Right lobe of liver (tissue), 6 donors: ENCODE measurements around the gene UFM1. TPM values are rescaled to one million over a fixed set of nuclear protein-coding genes. Genes with fewer than 3 reads are reported as not detected.

Experiments
- ATAC-seq, 4 donors: fragments of 200-7000 bp; cut with Tn5 transposase; one replicate each; pipeline ENCODE4 v1.9.1; 2020; ENCODE audit warnings: mild to moderate bottlenecking in 4 of 4, moderate library complexity in 4 of 4
- DNase-seq, 3 donors: peaks; one replicate each; pipeline ENCODE4 v3.0.0-alpha.2; 2020
- H3K27ac ChIP-seq, 3 donors: fragments of 200-600 bp; one replicate each; pipeline ENCODE4 v1.8.0; 2022
- H3K27me3 ChIP-seq, 2 donors: fragments of 200-600 bp; one replicate each; pipeline ENCODE4 v1.8.0; 2022
- H3K36me3 ChIP-seq, 4 donors: fragments of 200-600 bp; sonication (generic) in 1 of 4; one replicate each; pipeline versions ENCODE4 v1.5.1 to v1.8.0; 2017 to 2022; ENCODE audit warnings: control low read depth in 1 of 4
- H3K4me1 ChIP-seq, 4 donors: fragments of 200-600 bp; sonication (generic) in 1 of 4; one replicate each; pipeline versions ENCODE4 v1.5.1 to v1.8.0; 2017 to 2022; ENCODE audit warnings: control low read depth in 1 of 4
- H3K4me3 ChIP-seq, 3 donors: fragments of 200-600 bp; one replicate each; pipeline ENCODE4 v1.8.0; 2022
- H3K9me3 ChIP-seq, 4 donors: fragments of 200-600 bp; sonication (generic) in 1 of 4; one replicate each; pipeline versions ENCODE4 v1.5.1 to v1.8.0; 2017 to 2022; ENCODE audit warnings: control low read depth in 1 of 4
- POLR2A ChIP-seq: fragments of 450-650 bp; IDR thresholded peaks from one replicate; pipeline ENCODE4 v1.6.1; 2017; ENCODE audit warnings: antibody characterized with exemption, mild to moderate bottlenecking
- WGBS: methylation state at CpG from one replicate; pipeline ENCODE4 v1.1.6; 2018; ENCODE audit warnings: low coverage, low lambda C conversion rate; ENCODE audit not compliant: insufficient coverage; ENCODE audit errors: missing lambda C conversion rate; 5-methylcytosine and 5-hydroxymethylcytosine counted together
- intact Hi-C, 2 donors: fragments of 100-400 bp; cut with DNase I; formaldehyde crosslinking; loops; one replicate each; pipeline versions ENCODE4 v1.11.2 to v1.14.1; 2022
- total RNA-seq, 6 experiments: library from RNA; depleted of rRNA in 2 of 6; stranded (reverse); fragments of >200 nt in 2 of 6; fragmentation: NEBNext Ultra II Directional in 3 of 6; extraction: Animal tissue kit (Norgen Biotek cat#: 25700) in 3 of 6; gene quantifications; one replicate each; pipeline versions ENCODE4 v1.1.0 to v1.2.4, GENCODE V29; 2016 to 2023
- TF ChIP-seq, protein P1 (sequence below), 4 donors: fragments of 200-600 bp in 3 of 4; fragments of 450-650 bp in 1 of 4; IDR thresholded peaks; one replicate each; pipeline versions ENCODE4 v1.5.1 to v1.8.0; 2016 to 2022; ENCODE audit warnings: antibody characterized with exemption in 4 of 4, mild to moderate bottlenecking in 2 of 4
- donor health status: DM: no; HTN: yes; CAD: no.
- donor health status: DM: no; HTN: no; CAD: no.
- donor health status: DM: no; HTN: no; CAD: no.
- donor health status: DM: no; HTN: yes; CAD: no.
- donor health status: DM: no; HTN: yes; CAD: no.

UFM1 gene
- total RNA-seq, 6 experiments from 2014 or later, result 27.1 to 41.5 (median 33.1) TPM

DNA sequence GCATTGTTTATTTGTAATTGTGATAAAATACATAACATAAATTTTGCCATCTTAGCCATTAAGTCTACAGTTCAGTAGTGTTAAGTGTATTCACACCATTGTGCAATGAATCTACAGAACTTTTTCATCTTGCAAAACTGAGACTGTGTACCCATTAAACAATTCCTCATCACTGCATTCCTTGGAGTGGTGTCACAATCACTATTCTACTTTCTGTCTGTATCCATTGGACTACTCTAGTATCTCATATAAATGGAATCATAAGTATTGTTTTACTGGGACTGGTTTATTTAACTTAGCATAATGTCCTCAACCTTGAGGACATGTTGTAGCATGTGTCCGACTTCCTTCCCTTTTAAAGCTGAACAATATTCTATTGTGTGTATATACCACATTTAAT is 36.8 kb downstream of the UFM1 start:
- H3K4me3 ChIP-seq, result no peak overlapping the region

DNA sequence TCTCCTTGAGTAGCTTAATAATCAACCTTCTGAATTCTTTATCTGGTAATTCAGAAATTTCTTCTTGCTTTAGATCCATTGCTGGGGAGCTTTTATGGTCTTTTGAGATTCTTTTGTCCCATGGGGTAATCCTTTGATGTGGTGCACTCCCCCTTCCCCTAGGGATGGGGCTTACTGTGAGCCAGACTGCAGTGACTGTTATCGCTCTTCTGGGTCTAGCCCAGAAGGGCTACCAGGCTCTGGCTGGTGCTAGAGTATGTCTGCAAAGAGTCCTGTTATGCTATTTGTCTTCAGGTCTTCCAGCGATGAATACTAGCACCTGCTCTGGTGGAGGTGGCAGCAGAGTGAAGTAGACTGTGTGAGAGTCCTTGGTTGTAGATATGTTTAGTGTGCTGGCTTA is 41.7 kb downstream of the UFM1 start:
- intact Hi-C loops, result no loop called here
- no peaks in the 10 kb centered on the region for H3K36me3 ChIP-seq
- H3K27me3 ChIP-seq, result no peaks in the 10 kb centered on the region
- H3K27ac ChIP-seq, result no peak overlapping the region
- H3K9me3 ChIP-seq, result no peaks in the 10 kb centered on the region
- H3K4me1 ChIP-seq, result no peaks in the 10 kb centered on the region
- H3K4me3 ChIP-seq, result no peak overlapping the region
- WGBS, result 88% methylated on average over 2 of the region's 2 CpGs
- TF ChIP-seq, protein P1, sequence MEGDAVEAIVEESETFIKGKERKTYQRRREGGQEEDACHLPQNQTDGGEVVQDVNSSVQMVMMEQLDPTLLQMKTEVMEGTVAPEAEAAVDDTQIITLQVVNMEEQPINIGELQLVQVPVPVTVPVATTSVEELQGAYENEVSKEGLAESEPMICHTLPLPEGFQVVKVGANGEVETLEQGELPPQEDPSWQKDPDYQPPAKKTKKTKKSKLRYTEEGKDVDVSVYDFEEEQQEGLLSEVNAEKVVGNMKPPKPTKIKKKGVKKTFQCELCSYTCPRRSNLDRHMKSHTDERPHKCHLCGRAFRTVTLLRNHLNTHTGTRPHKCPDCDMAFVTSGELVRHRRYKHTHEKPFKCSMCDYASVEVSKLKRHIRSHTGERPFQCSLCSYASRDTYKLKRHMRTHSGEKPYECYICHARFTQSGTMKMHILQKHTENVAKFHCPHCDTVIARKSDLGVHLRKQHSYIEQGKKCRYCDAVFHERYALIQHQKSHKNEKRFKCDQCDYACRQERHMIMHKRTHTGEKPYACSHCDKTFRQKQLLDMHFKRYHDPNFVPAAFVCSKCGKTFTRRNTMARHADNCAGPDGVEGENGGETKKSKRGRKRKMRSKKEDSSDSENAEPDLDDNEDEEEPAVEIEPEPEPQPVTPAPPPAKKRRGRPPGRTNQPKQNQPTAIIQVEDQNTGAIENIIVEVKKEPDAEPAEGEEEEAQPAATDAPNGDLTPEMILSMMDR (IDR thresholded peaks at IDR 0.05), result no peak
- no peak for TF ChIP-seq POLR2A
- ATAC-seq (no peak), DNase-seq (no peak)

More for the DNA sequence above, 36.8 kb downstream of the UFM1 start:
- no peak for DNase-seq
- no peaks in the 10 kb centered on the region for H3K36me3 ChIP-seq
- no peaks in the 10 kb centered on the region for H3K27me3 ChIP-seq
- no peak for ATAC-seq
- H3K27ac ChIP-seq, result no peak overlapping the region
- H3K4me1 ChIP-seq, result peaks cover 0 to 4% (median 0%) of the 10 kb centered on the region in 4 donors
- intact Hi-C loops, result no loop called here
- 60% methylated on average over 1 of the region's 1 CpG for WGBS
- no peak for TF ChIP-seq POLR2A
- TF ChIP-seq, protein P1 (IDR thresholded peaks at IDR 0.05), result no peak
- no peaks in the 10 kb centered on the region for H3K9me3 ChIP-seq

DNA sequence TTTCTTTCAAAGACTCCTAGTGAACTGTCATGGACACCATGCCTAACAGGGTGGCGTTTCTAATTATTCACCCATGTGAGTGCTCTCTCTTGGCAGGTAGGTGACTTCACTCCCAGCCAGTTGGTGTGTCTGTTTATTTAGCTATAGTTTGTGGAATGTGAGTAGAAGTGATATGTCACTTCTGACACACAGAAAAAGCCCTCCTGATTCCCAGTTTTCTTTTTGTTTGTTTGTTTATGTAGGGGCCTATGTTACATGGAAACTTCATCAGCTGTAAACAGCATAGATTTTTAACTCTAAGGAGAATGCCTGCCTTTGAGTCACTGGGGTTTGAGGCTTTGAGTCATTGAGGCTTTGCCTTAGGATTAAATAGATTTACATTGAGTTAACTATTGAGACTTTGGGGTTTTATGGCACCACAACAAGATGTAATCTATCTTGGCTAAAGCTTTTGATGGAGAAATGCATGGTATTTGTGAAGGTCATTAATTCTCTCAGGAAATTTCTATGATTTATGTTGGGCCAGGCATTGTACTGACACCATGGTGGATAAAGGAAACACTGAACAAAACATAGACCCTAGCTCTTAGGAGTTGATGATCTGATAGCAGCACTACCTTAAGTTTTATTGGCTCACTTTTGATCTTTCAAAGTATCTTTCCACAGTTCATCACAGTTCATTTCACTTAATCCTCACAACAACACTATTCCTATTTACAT is 45.3 kb downstream of the UFM1 start:
- WGBS, result 40% methylated on average over 1 of the region's 1 CpG
- DNase-seq (no peak), ATAC-seq (no peak)
- no peaks in the 10 kb centered on the region for H3K4me1 ChIP-seq
- intact Hi-C loops, result no loop called here
- no peak overlapping the region for H3K4me3 ChIP-seq
- H3K36me3 ChIP-seq, result no peaks in the 10 kb centered on the region
- H3K27ac ChIP-seq, result no peak overlapping the region
- TF ChIP-seq POLR2A, result no peak
- TF ChIP-seq, protein P1 (IDR thresholded peaks at IDR 0.05), result no peak
- H3K27me3 ChIP-seq, result no peaks in the 10 kb centered on the region
- no peaks in the 10 kb centered on the region for H3K9me3 ChIP-seq

DNA sequence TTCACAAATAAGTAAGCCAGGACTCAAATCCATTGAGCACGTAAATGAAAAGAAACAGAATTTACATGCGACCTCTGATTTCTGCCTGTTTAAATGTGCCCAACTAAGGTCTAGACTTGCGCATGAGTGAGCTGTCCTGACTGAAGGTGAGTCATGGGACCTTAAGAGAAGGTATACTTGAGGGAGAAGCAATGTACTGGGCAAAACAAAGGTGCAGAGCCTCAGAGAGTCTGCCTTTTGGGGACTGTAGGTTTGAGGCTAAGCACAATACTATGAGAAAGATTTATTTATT is 45.8 kb downstream of the UFM1 start:
- no peaks in the 10 kb centered on the region for H3K27me3 ChIP-seq
- ATAC-seq (no peak), DNase-seq (no peak)
- WGBS, result 53% methylated on average over 3 of the region's 3 CpGs
- no peaks in the 10 kb centered on the region for H3K4me1 ChIP-seq
- H3K9me3 ChIP-seq, result no peaks in the 10 kb centered on the region
- intact Hi-C loops, result no loop called here
- no peak overlapping the region for H3K4me3 ChIP-seq
- TF ChIP-seq, protein P1 (IDR thresholded peaks at IDR 0.05), result no peak
- no peak for TF ChIP-seq POLR2A
- no peaks in the 10 kb centered on the region for H3K36me3 ChIP-seq
- H3K27ac ChIP-seq, result no peak overlapping the region
